Tongue (tissue), 2 donors: Measurements from ENCODE around the gene MLXIP. TPM values are rescaled to one million over a fixed set of nuclear protein-coding genes. Genes with fewer than 3 reads are reported as not detected.

Source experiments
- DNase-seq: peaks from one replicate; pipeline ENCODE4 v3.0.0-alpha.2; 2015
- total RNA-seq: library from RNA; depleted of rRNA; stranded (reverse); fragments of >200 nt; gene quantifications from one replicate; pipeline ENCODE4 v1.2.3, GENCODE V29; 2014

MLXIP gene
- total RNA-seq, 1 donor from 2014 or later = 15.9 TPM

- no peak for DNase-seq
These were observed 111.3 kb downstream of the MLXIP start for GRCh38 chr12:122189626-122190475.

- DNase-seq = peak; percentile 52
These were observed 112.5 kb downstream of the MLXIP start for GRCh38 chr12:122190842-122191668.

- no peak for DNase-seq
These were observed 113.9 kb downstream of the MLXIP start for GRCh38 chr12:122192441-122192840.

GRCh38 chr12:122194804-122195203 lies 116.2 kb downstream of the MLXIP start:
- DNase-seq = no peak

- DNase-seq = no peak
These were observed 116.8 kb downstream of the MLXIP start for GRCh38 chr12:122195405-122195804.

Other genes with a start within 250 kb of the MLXIP start
- 1.0 TPM for gene HPD, start 219.9 kb upstream of the MLXIP start, total RNA-seq
- gene PSMD9, start 190.0 kb upstream of the MLXIP start, total RNA-seq = 58.2 TPM
- gene CFAP251, start 160.2 kb upstream of the MLXIP start, total RNA-seq = 4.5 TPM
- gene BCL7A, start 56.9 kb upstream of the MLXIP start, total RNA-seq = 15.4 TPM
- gene IL31, start 95.5 kb downstream of the MLXIP start, total RNA-seq = not detected
- gene LRRC43, start 104.4 kb downstream of the MLXIP start, total RNA-seq = 0.51 TPM
- 0.41 TPM for gene B3GNT4, start 125.0 kb downstream of the MLXIP start, total RNA-seq
- gene DIABLO, start 147.3 kb downstream of the MLXIP start, total RNA-seq = 55.3 TPM
- 18.9 TPM for gene VPS33A, start 187.7 kb downstream of the MLXIP start, total RNA-seq